Measurements from ENCODE around the gene NKD1. TPM values are rescaled to one million over a fixed set of nuclear protein-coding genes. Genes with fewer than 3 reads are reported as not detected.

Gene NKD1
- total and polyA plus RNA-seq, 2 of the 8 experiments (the other 6 are each of a cell fraction or from before 2014, with no cell fraction given) = 0.70 to 4.5 TPM

GRCh38 chr16:50563989-50564388 is 15.8 kb downstream of the NKD1 start:
- Histone ChIP-seq H2AFZ (ENCODE audit: low read length) (no peak overlapping the region), H3K56ac (replicated peaks; ENCODE audit: insufficient read length, low read depth, low read length) (no peak overlapping the region), H3K23me2 (ENCODE audit: low read depth, low read length) (no peaks in the 10 kb centered on the region), H3K14ac (ENCODE audit: insufficient read length) (no peak overlapping the region), H3K79me1 (ENCODE audit: low read depth, low read length) (no peaks in the 10 kb centered on the region), H3K23ac (ENCODE audit: insufficient read length) (no peak overlapping the region), H3K36me3 (ENCODE audit: control insufficient read depth in 2 of 4, insufficient read depth in 4 of 4, low read length in 3 of 4) (no peaks in the 10 kb centered on the region), H3K79me2 (ENCODE audit: control insufficient read depth in 1 of 2, insufficient read depth in 2 of 2, low read length in 2 of 2) (no peaks in the 10 kb centered on the region), H4K91ac (replicated peaks; ENCODE audit: insufficient read length, low read length) (no peak overlapping the region), H2BK20ac (ENCODE audit: low read length) (no peak overlapping the region), H3K9me3 (ENCODE audit: insufficient read depth in 2 of 2, low read depth in 1 of 2, low read length in 1 of 2) (no peaks in the 10 kb centered on the region), H2AK5ac (ENCODE audit: low read depth, low read length) (no peak overlapping the region), H3K18ac (ENCODE audit: extremely low read depth, low read length) (no peak overlapping the region), H3K4me2 (ENCODE audit: insufficient read depth in 1 of 2, low read depth in 2 of 2, low read length in 2 of 2) (no peak overlapping the region), H3K4ac (replicated peaks; ENCODE audit: insufficient read length, low read depth, low read length) (no peak overlapping the region), H2BK120ac (replicated peaks; ENCODE audit: low read depth, low read length) (no peak overlapping the region), H2BK12ac (ENCODE audit: low read depth, low read length) (no peak overlapping the region), H2BK15ac (ENCODE audit: low read length) (no peak overlapping the region), H4K5ac (ENCODE audit: insufficient read length, low read depth, low read length) (no peak overlapping the region), H3K4me3 (ENCODE audit: extremely low read depth in 1 of 4, insufficient read depth in 2 of 4, low read depth in 3 of 4, low read length in 4 of 4) (no peak overlapping the region), H3K4me1 (replicated peaks in 1 of 4; ENCODE audit: control insufficient read depth in 3 of 4, insufficient read depth in 4 of 4, low read length in 3 of 4) (no peaks in the 10 kb centered on the region), H4K20me1 (replicated peaks in 1 of 2; ENCODE audit: control insufficient read depth in 1 of 2, insufficient read depth in 2 of 2, low read length in 2 of 2) (no peaks in the 10 kb centered on the region), H2BK5ac (ENCODE audit: low read depth, low read length) (no peak overlapping the region), H3K9ac (replicated peaks in 1 of 4; ENCODE audit: extremely low read depth in 1 of 4, low read depth in 3 of 4, low read length in 3 of 4) (no peak overlapping the region), H3K27ac (ENCODE audit: low read depth, low read length) (no peak overlapping the region), H3K27me3 (replicated peaks in 1 of 4; ENCODE audit: control insufficient read depth in 3 of 4, extremely low read depth in 1 of 4, insufficient read depth in 3 of 4, low read length in 3 of 4) (no peaks in the 10 kb centered on the region), H4K8ac (ENCODE audit: extremely low read depth, insufficient read depth, low read length) (no peak overlapping the region)
- DNase-seq (ENCODE audit: low read depth in 1 of 2, low spot score in 2 of 2) (no peak), FAIRE-seq (no peak)
- WGBS, 2 experiments (ENCODE audit: extremely low coverage in 1 of 2, insufficient coverage in 1 of 2, insufficient read length in 1 of 2, insufficient replicate concordance in 2 of 2, low coverage in 1 of 2, low lambda C conversion rate in 2 of 2, missing lambda C conversion rate in 1 of 2) = 84% methylated on average over 6 of the region's 6 CpGs; no CpG with 5 or more reads in 1 of the 2 experiments
- TF ChIP-seq CHD2 (IDR thresholded peaks at IDR 0.05; ENCODE audit: low read length) = no peak
- no peak for TF ChIP-seq SAP30 (IDR thresholded peaks at IDR 0.05; ENCODE audit: insufficient read depth, insufficient replicate concordance, low read length)
- TF ChIP-seq NANOG (IDR thresholded peaks at IDR 0.05; ENCODE audit: insufficient read depth, low read depth, low read length, poor library complexity, severe bottlenecking) = no peak
- TF ChIP-seq CTCF (IDR thresholded peaks at IDR 0.05; ENCODE audit: control extremely low read depth in 1 of 3, insufficient read depth in 1 of 3, low read depth in 1 of 3, low read length in 3 of 3) = no peak
- no peak for TF ChIP-seq JUND (IDR thresholded peaks at IDR 0.05; ENCODE audit: low read length)
- TF ChIP-seq CREB1 (IDR thresholded peaks at IDR 0.05) = no peak
- TF ChIP-seq POLR2AphosphoS5 (IDR thresholded peaks at IDR 0.05; ENCODE audit: low read depth, low read length) = no peak
- ChIA-PET POLR2A (ENCODE audit: partially characterized antibody) (interaction anchor here (0.7 to 1.6 kb wide), 2 partner anchors 14 to 82 kb away, joined by 3 read pairs; no protein-coding TSS in a partner anchor), CTCF (ENCODE audit: partially characterized antibody) (interaction anchor here (1.2 kb wide), 1 partner anchor 108 kb away, joined by 5 read pairs; no protein-coding TSS in a partner anchor)

Data from H1 (cell line).